ENCODE data around the gene ASB9.
"Not testable (repeated sequence)": the region's sequence is repeated elsewhere in the genome, so short reads cannot be mapped to it uniquely, and the experiment has no call there.

Gene ASB9, protein sequence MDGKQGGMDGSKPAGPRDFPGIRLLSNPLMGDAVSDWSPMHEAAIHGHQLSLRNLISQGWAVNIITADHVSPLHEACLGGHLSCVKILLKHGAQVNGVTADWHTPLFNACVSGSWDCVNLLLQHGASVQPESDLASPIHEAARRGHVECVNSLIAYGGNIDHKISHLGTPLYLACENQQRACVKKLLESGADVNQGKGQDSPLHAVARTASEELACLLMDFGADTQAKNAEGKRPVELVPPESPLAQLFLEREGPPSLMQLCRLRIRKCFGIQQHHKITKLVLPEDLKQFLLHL

DNA sequence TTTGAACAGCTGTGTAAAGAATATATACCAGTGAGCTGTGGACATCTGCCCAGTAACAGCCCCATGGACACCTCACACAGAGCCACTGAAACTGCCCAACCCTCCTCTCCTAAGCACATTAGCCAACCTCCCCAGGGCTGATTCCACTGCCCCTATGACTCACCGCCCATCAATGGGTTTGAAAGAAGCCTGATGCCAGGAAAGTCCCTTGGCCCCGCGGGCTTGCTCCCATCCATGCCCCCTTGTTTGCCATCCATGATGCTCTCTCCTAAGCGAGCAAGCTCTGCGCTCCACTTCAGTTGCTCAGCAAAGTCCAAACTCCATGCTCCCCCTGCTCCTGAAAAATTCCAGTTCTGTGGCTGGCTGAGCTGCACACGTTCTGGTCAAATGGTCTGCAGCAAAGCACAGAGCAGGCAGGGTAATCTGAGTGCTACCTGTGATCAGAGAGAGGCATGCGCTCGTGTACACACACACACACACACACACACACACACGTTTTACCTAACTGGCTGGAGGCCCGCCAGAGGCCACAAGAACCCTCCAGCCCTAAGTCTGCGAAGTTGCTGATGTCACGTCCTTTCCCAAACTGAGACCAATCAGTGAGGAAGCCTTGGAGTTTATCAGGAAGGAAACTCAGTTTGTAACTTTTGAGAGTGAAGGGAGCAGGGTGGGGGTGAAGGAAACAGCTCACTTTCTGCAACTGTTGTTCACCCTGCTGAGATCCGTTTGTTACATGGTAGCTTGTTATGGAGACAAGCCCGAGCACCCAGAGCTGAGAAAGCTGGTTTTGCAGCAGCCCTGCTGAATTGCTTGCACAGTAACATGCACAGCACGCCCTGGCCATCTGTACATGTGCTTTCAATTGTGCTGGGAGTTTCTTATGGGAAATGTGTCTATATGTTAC is at the start of gene ASB9:
TSS of gene ASB9 (minus strand) at position 466 of the 904 bp plus-strand sequence. CDS start at position 257, 209 bp downstream.
- Mint-ChIP-seq H3K27ac (peak within 1 kb of the TSS in 1 of 2 donors; percentile 52), H3K27me3 (no peaks in the 10 kb centered on the region), H3K9me3 (no peaks in the 10 kb centered on the region), H3K4me1 (peaks cover 10% of the 10 kb centered on the region), H3K4me3 (peak within 1 kb of the TSS; percentile 75 to 78)
- ATAC-seq (peak; percentile 77), DNase-seq (peak; percentile 5 to 17)

DNA sequence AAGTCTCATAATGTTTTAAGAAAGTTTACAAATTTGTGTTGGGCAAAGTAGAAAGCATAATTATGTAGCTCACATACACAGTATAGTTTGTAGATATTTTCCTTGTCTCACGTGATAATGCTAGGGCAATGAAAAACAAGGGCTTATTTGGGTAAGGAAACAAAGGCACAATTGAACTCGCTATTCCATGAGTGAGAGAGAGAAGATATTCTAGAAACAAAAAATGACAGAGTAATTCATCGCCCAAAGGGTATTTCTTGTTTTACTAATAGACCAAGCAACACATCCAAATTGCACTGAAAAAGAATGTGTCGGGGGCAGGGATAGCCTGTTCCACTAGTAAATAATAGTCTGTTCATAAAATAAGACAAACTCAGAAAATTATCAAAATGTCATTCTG is 49.2 kb upstream of the ASB9 start:
- ATAC-seq (no peak), DNase-seq (no peak)
- Mint-ChIP-seq H3K4me1 (no peaks in the 10 kb centered on the region), H3K27me3 (no peaks in the 10 kb centered on the region), H3K4me3 (no peak overlapping the region), H3K9me3 (no peaks in the 10 kb centered on the region), H3K27ac (no peak overlapping the region)

DNA sequence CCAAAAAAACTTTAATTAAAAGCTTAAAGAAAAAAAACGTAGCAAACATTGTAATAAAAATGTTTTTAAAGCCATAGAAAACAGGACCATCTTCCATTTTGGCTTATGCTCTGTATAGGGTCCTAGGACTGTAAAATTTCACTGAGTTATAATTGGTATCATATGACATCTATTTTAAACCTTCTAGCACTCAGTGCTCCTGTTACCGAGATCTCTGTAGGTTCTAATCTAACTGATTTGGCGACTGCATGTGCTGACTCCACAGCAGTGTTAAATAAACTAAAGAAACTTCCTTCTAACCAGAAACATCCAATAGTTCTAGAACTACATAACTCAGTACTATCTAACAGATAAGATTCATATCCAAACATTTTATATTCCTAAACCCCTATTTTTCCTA is 45.6 kb upstream of the ASB9 start, which contains the start of gene ASB11:
TSS of gene ASB11 (minus strand) at position 132 of the 400 bp plus-strand sequence. CDS start at position 97, 35 bp downstream.
- Mint-ChIP-seq H3K27me3 (no peaks in the 10 kb centered on the region), H3K9me3 (no peaks in the 10 kb centered on the region), H3K4me1 (no peaks in the 10 kb centered on the region), H3K4me3 (no peak within 1 kb of the TSS), H3K27ac (no peak within 1 kb of the TSS)
- ATAC-seq (no peak), DNase-seq (no peak)

DNA sequence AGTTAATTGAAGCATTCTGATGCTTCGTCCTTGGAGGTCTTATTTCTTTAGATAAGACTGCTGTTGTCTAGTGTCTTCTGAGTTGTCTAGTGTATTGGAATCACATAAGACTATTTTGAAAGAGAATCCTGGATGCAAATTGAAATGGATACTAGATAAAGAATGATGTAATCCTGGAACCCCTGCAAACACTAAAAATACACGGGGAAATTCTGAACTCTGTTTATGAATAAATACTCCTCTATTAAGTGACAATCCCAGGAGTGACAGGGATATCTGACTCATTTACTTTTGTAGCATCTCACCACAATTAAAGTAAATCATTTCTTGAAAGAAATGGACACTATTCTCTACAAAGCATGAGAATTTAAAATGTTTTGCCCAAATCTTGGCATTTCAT is 44.6 kb upstream of the ASB9 start:
- no peak for ATAC-seq
- DNase-seq, result no peak
- no peak overlapping the region for H3K27ac Mint-ChIP-seq
- no peak overlapping the region for H3K4me3 Mint-ChIP-seq
- no peaks in the 10 kb centered on the region for H3K9me3 Mint-ChIP-seq
- H3K27me3 Mint-ChIP-seq, result no peaks in the 10 kb centered on the region
- H3K4me1 Mint-ChIP-seq, result no peaks in the 10 kb centered on the region

DNA sequence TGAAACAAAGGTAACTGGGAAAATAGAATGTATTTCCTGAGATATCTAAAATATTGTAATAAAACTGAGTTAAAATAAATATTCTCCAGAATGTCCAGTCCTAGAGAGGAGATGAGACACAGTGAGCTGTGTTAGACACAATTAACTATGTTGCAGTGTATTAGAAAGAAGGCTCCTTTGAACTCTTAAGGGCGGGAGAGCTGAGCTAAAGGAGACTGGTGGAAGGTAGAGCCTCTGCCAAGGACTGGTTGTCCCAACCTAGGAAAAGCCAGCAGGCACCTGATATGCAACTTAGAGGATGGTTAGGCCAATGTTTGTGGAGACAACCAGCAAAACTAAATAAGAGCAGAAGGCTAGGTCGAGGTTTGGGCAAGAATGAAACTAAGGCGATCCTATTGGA is 41.2 kb upstream of the ASB9 start:
- no peak overlapping the region for H3K4me3 Mint-ChIP-seq
- H3K27me3 Mint-ChIP-seq, result no peaks in the 10 kb centered on the region
- no peak for ATAC-seq
- no peak for DNase-seq
- H3K4me1 Mint-ChIP-seq, result no peaks in the 10 kb centered on the region
- H3K27ac Mint-ChIP-seq, result no peak overlapping the region
- H3K9me3 Mint-ChIP-seq, result no peaks in the 10 kb centered on the region

DNA sequence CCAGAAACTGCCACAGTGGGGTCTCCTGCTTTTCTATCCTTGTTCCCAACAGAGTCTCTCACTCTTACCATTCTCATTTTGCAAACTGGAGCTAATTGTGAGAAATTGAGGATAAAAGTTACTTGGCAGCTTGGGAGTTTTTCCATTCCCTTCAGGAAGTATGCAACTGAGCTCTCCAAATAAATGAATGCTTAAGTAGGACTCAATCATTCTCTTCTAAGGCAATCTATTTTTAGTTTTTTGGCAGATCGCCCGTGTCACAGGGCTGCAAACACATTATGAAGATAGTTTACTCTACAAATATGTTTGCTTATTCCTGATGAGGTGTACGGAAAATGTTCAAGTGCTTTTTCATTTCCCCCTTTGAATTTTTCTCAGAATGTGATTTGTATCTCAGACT is 40.2 kb upstream of the ASB9 start:
- ATAC-seq (no peak), DNase-seq (no peak)
- no peak overlapping the region for H3K4me3 Mint-ChIP-seq
- H3K27ac Mint-ChIP-seq, result no peak overlapping the region
- H3K27me3 Mint-ChIP-seq, result no peaks in the 10 kb centered on the region
- H3K4me1 Mint-ChIP-seq, result no peaks in the 10 kb centered on the region
- no peaks in the 10 kb centered on the region for H3K9me3 Mint-ChIP-seq

DNA sequence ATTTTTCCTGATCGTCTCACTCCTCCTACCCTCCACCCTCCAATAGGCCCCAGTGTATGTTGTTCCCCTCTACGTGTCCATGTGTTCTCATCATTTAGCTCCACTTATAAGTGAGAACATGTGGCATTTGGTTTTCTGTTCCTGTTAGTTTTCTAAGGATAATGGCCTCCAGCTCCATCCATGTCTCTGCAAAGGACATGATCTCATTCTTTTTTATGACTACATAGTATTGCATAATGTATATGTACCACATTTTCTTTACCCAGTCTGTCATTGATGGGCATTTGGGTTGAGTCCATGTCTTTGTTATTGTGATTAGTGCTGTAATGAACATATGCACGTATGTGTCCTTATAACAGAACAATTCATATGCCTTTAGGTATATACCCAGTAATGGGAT is 36.0 kb upstream of the ASB9 start:
- H3K9me3 Mint-ChIP-seq, H3K27me3 Mint-ChIP-seq, ATAC-seq, H3K4me1 Mint-ChIP-seq, DNase-seq, H3K4me3 Mint-ChIP-seq, H3K27ac Mint-ChIP-seq: not testable (repeated sequence)

DNA sequence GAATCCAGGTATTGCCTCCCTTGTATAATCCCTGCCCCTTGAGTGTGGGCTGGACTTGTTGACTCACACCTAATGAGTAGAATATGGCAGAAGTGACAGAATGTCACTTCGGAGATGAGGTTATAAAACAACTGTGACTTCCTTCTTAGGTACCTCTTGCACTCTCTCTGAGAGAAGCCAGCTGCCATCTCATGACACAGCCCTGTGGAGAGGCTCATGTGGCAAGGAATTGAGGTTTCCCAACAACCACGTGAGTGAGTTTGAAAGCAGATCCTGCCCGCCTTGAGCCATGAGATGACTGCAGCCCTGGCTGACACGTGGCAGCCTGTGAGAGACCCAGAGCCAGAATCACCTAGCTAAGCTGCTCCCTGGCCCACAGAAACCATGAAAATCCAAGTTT is 32.0 kb upstream of the ASB9 start:
- H3K9me3 Mint-ChIP-seq, result no peaks in the 10 kb centered on the region
- peak; percentile 94 for ATAC-seq
- H3K27me3 Mint-ChIP-seq, result no peaks in the 10 kb centered on the region
- H3K27ac Mint-ChIP-seq, result peak overlapping the region in 1 of 2 donors; percentile 19
- no peak overlapping the region for H3K4me3 Mint-ChIP-seq
- DNase-seq, result peak in 1 of 2 donors; percentile 40
- H3K4me1 Mint-ChIP-seq, result no peaks in the 10 kb centered on the region

DNA sequence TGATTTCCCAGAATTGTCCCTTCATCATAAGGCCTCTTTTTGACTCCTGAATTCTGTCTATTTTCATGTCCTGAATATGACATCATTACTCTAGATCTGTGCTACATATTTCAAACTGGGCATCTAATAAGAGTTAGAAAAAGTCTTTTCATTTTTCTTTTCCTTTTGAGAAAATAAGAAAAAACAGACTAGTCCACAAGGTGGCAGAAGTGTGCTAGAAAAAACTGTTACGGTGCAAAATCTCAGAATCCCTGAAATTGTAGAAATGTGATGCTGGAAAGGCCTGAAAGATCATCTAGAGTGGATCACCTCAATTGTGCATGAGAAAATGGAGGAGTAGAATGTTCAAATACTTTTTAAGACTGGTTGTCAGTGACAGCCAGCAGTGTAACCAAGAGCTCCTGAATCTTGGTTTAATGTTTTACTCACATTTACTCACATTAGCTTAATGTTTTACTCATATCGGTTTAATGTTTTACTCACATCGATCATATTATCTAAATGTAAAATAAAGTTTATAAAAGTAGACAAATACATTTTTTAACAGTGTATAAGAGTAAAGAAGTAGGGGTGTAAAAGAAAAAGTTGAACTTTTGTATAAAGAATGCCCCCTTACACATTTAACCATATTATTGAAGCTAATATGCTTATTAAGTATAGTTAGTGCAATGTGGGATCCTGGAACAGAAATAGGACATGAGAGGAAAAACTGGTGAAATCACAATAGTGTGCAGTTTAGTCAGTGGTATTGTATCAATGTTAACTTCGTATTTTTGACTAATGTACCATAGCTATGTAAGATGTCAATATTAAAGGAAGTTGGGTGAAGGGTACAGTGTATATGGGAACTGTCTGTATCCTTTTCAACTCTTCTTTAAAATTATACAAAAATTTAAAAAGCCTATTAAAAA is 30.3 kb upstream of the ASB9 start:
- Mint-ChIP-seq H3K27me3 (no peaks in the 10 kb centered on the region), H3K4me3 (no peak overlapping the region), H3K4me1 (no peaks in the 10 kb centered on the region), H3K9me3 (no peaks in the 10 kb centered on the region), H3K27ac (peak overlapping the region in 1 of 2 donors; percentile 67)
- ATAC-seq (no peak), DNase-seq (no peak)

DNA sequence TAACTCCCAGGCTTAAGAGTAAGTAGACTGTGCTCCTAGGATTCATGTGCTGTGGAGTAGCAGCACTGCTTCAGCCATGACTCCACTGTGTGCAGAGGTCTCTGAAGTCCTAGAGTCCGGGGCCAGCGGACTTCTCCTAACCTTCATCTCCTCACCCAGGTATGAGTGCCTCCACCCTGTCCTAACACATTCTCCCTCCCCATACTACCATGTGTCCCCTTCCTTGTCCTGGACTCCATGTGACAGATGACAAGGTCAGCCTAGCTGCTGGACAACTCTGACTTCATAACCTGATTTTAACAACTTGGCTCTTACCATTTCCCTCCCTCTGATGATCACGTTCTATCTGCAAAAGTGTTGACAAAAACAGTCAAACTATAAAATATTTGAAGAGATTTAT is 28.9 kb upstream of the ASB9 start:
- DNase-seq (no peak), ATAC-seq (no peak)
- Mint-ChIP-seq H3K9me3 (no peaks in the 10 kb centered on the region), H3K27ac (no peak overlapping the region), H3K4me3 (no peak overlapping the region), H3K4me1 (no peaks in the 10 kb centered on the region), H3K27me3 (no peaks in the 10 kb centered on the region)

DNA sequence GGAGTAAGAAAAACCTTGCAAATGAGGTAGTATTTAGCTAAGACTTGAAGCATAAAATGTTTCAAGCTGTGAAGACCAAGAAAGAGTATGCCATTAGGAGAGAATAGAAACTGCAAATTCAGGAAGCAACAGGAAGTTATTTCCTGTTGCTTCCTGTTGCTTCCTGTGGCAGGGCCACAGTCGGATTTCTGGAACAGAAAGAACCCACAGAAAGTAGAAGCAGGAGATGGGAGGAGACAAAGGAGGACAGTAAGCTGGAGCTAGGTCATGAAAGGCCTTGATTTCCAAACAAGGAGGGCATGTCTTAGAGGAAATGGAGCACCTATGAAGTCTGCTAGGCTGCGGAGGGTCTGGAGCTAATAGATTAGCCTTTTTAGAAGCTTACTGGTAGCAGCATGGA is 28.3 kb upstream of the ASB9 start:
- Mint-ChIP-seq H3K9me3 (no peaks in the 10 kb centered on the region), H3K27me3 (no peaks in the 10 kb centered on the region), H3K4me3 (no peak overlapping the region), H3K27ac (no peak overlapping the region), H3K4me1 (no peaks in the 10 kb centered on the region)
- ATAC-seq, result no peak
- DNase-seq, result no peak

DNA sequence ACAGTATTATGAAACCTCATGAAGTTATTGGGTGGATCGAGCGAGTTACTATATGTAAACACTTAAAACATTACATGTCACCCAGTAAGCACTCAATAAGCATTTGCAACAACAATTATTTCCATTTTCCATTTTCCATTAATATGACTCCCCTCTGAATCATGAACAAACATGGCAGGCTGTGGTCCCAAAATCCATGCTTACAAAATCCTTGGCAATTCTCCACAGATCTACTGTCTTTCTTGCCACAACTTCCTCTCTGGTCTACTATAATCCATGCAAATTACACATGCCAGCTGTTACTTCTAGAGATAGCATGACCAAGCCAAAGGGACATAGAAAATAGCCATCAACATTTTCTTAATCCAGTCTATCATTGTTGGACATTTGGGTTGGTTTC is 23.6 kb upstream of the ASB9 start:
- ATAC-seq (no peak), DNase-seq (no peak)
- Mint-ChIP-seq H3K4me1 (no peaks in the 10 kb centered on the region), H3K4me3 (no peak overlapping the region), H3K27me3 (no peaks in the 10 kb centered on the region), H3K27ac (no peak overlapping the region), H3K9me3 (no peaks in the 10 kb centered on the region)

DNA sequence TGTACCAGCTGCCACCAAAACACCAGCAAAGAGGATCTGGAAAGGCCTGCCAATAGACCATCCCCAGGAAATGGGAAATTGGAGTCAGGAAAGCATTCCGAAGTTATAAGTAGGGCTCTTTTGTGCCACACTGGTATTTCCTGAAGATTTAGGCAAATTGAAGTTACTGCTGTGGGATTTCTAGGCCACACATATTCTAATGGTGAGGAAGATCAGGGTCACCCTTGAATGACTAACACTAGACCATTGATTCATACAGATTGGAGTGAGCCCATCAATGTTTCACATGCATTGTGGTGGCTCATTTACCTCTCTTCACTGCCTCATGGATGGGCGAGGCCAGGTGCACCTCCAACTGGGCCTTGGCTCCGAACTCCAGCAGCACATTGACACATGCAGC is 23.0 kb upstream of the ASB9 start:
- no peak for DNase-seq
- no peaks in the 10 kb centered on the region for H3K9me3 Mint-ChIP-seq
- H3K4me1 Mint-ChIP-seq, result no peaks in the 10 kb centered on the region
- no peak overlapping the region for H3K4me3 Mint-ChIP-seq
- no peak overlapping the region for H3K27ac Mint-ChIP-seq
- ATAC-seq, result no peak
- H3K27me3 Mint-ChIP-seq, result no peaks in the 10 kb centered on the region

DNA sequence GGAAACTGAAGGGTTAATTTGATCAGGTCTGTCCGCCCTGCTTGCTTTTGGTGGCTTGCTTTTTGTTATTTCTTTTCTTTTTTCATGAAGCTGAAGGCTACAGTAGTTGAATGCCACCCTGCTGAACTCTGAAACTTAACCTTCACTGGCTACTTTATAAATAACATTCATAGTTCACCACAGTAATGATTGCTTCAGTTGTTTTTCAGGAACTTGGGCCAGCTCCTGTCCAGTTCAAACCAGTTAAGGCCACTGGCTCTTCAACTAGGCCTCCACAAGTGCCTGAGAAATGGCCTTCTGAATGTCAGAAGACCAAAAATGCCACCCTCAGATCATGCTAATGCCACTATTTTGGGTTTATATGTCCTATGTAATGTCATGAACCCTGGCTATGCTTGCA is 7.7 kb upstream of the ASB9 start:
- ATAC-seq, result no peak
- no peak overlapping the region for H3K27ac Mint-ChIP-seq

DNA sequence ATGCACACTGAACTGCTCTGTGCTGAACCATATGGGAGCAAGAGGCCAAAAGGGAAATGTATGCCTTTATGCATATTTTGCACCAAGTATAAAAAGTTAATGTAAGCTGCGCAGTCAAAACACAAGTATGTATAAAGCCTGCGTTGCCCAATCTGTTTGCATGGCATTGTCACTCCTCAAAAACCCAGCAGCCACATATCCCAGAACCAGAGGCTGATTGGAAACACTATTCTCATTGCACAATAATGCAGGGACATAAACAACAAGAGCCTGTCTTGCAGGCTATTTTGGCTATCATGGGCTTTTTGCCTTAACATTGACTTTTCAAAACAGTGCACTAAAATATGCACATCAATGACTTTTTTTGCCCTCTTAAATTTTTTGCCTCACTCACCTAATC is 5.1 kb upstream of the ASB9 start:
- no peak for ATAC-seq
- DNase-seq, result no peak
- no peaks in the 10 kb centered on the region for H3K27me3 Mint-ChIP-seq
- peaks cover 3% of the 10 kb centered on the region for H3K4me1 Mint-ChIP-seq
- no peaks in the 10 kb centered on the region for H3K9me3 Mint-ChIP-seq
- no peak overlapping the region for H3K27ac Mint-ChIP-seq
- H3K4me3 Mint-ChIP-seq, result no peak overlapping the region

More for the DNA sequence above, 7.7 kb upstream of the ASB9 start:
- H3K4me1 Mint-ChIP-seq, result no peaks in the 10 kb centered on the region
- no peaks in the 10 kb centered on the region for H3K9me3 Mint-ChIP-seq
- H3K27me3 Mint-ChIP-seq, result no peaks in the 10 kb centered on the region
- no peak overlapping the region for H3K4me3 Mint-ChIP-seq
- no peak for DNase-seq

Measured in stimulated activated naive CD8-positive, alpha-beta T cell treated with anti-CD3 and anti-CD28 coated beads, Interleukin-15, amount 100 ng/mL, for 72 hours (primary cell).